ENCODE results near the gene LRRC23. TPM values are rescaled to one million over a fixed set of nuclear protein-coding genes. Genes with fewer than 3 reads are reported as not detected.

LRRC23 gene
- total and polyA plus RNA-seq, 2 experiments from 2014 or later, result 2.4 to 9.1 TPM

DNA sequence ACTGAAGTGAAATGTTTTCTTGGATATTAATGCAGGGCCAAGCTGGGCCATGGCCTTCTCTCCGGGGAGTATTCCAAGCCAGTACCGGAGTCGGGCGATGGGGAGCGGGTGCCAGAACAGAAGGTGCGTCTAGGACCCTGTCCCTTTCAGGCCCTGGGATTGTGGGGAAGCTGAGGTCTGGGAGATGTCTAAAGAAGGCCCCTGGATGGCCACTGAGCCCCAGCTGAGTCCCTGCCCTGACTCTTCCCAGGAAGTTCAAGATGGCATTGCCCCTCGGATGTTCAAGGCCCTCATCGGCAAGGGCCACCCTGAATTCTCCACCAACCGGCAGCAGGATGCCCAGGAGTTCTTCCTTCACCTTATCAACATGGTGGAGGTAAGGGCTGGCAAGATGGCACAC lies 44.5 kb upstream of the LRRC23 start:
- no peak for TF ChIP-seq NANOG (IDR thresholded peaks at IDR 0.05; ENCODE audit: borderline replicate concordance)
- TF ChIP-seq ZNF114 (CRISPR knock-in tag; IDR thresholded peaks at IDR 0.05), result no peak
- TF ChIP-seq JUNB (IDR thresholded peaks at IDR 0.05; ENCODE audit: unreplicated experiment), result no peak
- TF ChIP-seq, protein P1, sequence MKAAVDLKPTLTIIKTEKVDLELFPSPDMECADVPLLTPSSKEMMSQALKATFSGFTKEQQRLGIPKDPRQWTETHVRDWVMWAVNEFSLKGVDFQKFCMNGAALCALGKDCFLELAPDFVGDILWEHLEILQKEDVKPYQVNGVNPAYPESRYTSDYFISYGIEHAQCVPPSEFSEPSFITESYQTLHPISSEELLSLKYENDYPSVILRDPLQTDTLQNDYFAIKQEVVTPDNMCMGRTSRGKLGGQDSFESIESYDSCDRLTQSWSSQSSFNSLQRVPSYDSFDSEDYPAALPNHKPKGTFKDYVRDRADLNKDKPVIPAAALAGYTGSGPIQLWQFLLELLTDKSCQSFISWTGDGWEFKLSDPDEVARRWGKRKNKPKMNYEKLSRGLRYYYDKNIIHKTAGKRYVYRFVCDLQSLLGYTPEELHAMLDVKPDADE (IDR thresholded peaks at IDR 0.05), result no peak
- TF ChIP-seq, protein P2, sequence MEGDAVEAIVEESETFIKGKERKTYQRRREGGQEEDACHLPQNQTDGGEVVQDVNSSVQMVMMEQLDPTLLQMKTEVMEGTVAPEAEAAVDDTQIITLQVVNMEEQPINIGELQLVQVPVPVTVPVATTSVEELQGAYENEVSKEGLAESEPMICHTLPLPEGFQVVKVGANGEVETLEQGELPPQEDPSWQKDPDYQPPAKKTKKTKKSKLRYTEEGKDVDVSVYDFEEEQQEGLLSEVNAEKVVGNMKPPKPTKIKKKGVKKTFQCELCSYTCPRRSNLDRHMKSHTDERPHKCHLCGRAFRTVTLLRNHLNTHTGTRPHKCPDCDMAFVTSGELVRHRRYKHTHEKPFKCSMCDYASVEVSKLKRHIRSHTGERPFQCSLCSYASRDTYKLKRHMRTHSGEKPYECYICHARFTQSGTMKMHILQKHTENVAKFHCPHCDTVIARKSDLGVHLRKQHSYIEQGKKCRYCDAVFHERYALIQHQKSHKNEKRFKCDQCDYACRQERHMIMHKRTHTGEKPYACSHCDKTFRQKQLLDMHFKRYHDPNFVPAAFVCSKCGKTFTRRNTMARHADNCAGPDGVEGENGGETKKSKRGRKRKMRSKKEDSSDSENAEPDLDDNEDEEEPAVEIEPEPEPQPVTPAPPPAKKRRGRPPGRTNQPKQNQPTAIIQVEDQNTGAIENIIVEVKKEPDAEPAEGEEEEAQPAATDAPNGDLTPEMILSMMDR (conservative IDR thresholded peaks at IDR 0.05; ENCODE audit: low read depth in 2 of 2), result no peak
- no peak for TF ChIP-seq EZH2phosphoT487 (IDR thresholded peaks at IDR 0.05; ENCODE audit: unreplicated experiment)
- TF ChIP-seq, protein P3, sequence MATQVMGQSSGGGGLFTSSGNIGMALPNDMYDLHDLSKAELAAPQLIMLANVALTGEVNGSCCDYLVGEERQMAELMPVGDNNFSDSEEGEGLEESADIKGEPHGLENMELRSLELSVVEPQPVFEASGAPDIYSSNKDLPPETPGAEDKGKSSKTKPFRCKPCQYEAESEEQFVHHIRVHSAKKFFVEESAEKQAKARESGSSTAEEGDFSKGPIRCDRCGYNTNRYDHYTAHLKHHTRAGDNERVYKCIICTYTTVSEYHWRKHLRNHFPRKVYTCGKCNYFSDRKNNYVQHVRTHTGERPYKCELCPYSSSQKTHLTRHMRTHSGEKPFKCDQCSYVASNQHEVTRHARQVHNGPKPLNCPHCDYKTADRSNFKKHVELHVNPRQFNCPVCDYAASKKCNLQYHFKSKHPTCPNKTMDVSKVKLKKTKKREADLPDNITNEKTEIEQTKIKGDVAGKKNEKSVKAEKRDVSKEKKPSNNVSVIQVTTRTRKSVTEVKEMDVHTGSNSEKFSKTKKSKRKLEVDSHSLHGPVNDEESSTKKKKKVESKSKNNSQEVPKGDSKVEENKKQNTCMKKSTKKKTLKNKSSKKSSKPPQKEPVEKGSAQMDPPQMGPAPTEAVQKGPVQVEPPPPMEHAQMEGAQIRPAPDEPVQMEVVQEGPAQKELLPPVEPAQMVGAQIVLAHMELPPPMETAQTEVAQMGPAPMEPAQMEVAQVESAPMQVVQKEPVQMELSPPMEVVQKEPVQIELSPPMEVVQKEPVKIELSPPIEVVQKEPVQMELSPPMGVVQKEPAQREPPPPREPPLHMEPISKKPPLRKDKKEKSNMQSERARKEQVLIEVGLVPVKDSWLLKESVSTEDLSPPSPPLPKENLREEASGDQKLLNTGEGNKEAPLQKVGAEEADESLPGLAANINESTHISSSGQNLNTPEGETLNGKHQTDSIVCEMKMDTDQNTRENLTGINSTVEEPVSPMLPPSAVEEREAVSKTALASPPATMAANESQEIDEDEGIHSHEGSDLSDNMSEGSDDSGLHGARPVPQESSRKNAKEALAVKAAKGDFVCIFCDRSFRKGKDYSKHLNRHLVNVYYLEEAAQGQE (IDR thresholded peaks at IDR 0.05; ENCODE audit: unreplicated experiment), result no peak
- no peak for TF ChIP-seq POLR2AphosphoS5 (IDR thresholded peaks at IDR 0.05; ENCODE audit: low read depth)
- TF ChIP-seq, protein P4, sequence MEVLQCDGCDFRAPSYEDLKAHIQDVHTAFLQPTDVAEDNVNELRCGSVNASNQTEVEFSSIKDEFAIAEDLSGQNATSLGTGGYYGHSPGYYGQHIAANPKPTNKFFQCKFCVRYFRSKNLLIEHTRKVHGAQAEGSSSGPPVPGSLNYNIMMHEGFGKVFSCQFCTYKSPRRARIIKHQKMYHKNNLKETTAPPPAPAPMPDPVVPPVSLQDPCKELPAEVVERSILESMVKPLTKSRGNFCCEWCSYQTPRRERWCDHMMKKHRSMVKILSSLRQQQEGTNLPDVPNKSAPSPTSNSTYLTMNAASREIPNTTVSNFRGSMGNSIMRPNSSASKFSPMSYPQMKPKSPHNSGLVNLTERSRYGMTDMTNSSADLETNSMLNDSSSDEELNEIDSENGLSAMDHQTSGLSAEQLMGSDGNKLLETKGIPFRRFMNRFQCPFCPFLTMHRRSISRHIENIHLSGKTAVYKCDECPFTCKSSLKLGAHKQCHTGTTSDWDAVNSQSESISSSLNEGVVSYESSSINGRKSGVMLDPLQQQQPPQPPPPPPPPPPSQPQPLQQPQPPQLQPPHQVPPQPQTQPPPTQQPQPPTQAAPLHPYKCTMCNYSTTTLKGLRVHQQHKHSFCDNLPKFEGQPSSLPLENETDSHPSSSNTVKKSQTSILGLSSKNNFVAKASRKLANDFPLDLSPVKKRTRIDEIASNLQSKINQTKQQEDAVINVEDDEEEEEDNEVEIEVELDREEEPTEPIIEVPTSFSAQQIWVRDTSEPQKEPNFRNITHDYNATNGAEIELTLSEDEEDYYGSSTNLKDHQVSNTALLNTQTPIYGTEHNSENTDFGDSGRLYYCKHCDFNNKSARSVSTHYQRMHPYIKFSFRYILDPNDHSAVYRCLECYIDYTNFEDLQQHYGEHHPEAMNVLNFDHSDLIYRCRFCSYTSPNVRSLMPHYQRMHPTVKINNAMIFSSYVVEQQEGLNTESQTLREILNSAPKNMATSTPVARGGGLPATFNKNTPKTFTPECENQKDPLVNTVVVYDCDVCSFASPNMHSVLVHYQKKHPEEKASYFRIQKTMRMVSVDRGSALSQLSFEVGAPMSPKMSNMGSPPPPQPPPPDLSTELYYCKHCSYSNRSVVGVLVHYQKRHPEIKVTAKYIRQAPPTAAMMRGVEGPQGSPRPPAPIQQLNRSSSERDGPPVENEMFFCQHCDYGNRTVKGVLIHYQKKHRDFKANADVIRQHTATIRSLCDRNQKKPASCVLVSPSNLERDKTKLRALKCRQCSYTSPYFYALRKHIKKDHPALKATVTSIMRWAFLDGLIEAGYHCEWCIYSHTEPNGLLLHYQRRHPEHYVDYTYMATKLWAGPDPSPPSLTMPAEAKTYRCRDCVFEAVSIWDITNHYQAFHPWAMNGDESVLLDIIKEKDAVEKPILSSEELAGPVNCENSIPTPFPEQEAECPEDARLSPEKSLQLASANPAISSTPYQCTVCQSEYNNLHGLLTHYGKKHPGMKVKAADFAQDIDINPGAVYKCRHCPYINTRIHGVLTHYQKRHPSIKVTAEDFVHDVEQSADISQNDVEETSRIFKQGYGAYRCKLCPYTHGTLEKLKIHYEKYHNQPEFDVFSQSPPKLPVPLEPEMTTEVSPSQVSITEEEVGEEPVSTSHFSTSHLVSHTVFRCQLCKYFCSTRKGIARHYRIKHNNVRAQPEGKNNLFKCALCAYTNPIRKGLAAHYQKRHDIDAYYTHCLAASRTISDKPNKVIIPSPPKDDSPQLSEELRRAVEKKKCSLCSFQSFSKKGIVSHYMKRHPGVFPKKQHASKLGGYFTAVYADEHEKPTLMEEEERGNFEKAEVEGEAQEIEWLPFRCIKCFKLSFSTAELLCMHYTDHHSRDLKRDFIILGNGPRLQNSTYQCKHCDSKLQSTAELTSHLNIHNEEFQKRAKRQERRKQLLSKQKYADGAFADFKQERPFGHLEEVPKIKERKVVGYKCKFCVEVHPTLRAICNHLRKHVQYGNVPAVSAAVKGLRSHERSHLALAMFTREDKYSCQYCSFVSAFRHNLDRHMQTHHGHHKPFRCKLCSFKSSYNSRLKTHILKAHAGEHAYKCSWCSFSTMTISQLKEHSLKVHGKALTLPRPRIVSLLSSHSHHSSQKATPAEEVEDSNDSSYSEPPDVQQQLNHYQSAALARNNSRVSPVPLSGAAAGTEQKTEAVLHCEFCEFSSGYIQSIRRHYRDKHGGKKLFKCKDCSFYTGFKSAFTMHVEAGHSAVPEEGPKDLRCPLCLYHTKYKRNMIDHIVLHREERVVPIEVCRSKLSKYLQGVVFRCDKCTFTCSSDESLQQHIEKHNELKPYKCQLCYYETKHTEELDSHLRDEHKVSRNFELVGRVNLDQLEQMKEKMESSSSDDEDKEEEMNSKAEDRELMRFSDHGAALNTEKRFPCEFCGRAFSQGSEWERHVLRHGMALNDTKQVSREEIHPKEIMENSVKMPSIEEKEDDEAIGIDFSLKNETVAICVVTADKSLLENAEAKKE (CRISPR knock-in tag; IDR thresholded peaks at IDR 0.05), result no peak
- TF ChIP-seq STAT1 (IDR thresholded peaks at IDR 0.05; ENCODE audit: unreplicated experiment), result no peak
- no peak for TF ChIP-seq CREB1 (CRISPR knock-in tag; IDR thresholded peaks at IDR 0.05; ENCODE audit: low read depth)
- TF ChIP-seq EZH2 (IDR thresholded peaks at IDR 0.05; ENCODE audit: low read depth, unreplicated experiment), result no peak
- TF ChIP-seq ZNF331 (CRISPR knock-in tag; IDR thresholded peaks at IDR 0.05; ENCODE audit: low read depth), result no peak
- Histone ChIP-seq H3K36me3 (ENCODE audit: insufficient read depth) (peaks cover 27% of the 10 kb centered on the region), H2AFZ (no peak overlapping the region), H4K20me1 (replicated peaks; ENCODE audit: insufficient read depth) (no peaks in the 10 kb centered on the region; the same call in 1 of the 2 replicates), H3F3A (replicated peaks; ENCODE audit: low read depth) (no peaks in the 10 kb centered on the region; the same call in 1 of the 2 replicates), H3K4me2 (no peak overlapping the region), H3K4me3 (no peak overlapping the region), H3K27ac (ENCODE audit: low read depth) (no peak overlapping the region), H3K9me2 (ENCODE audit: insufficient read depth) (no peaks in the 10 kb centered on the region), H3K27me3 (ENCODE audit: insufficient read depth) (no peaks in the 10 kb centered on the region), H3K79me2 (replicated peaks; ENCODE audit: insufficient read depth) (peaks cover 5% of the 10 kb centered on the region), H3K4me1 (ENCODE audit: insufficient read depth) (no peaks in the 10 kb centered on the region)
- Mint-ChIP-seq H3K36me3 (ENCODE audit: low read depth) (peaks cover 87% of the 10 kb centered on the region), H3K4me3 (no peak overlapping the region), H3K9me3 (no peaks in the 10 kb centered on the region; the same call in 2 of the 3 replicates), H3K4me1 (peaks cover 1% of the 10 kb centered on the region; the same call in 2 of the 3 replicates), H3K27me3 (ENCODE audit: insufficient read depth, low read depth, poor library complexity) (peaks cover 5% of the 10 kb centered on the region), H3K27ac (no peak overlapping the region)
- ATAC-seq (no peak), DNase-seq (ENCODE audit: low spot score) (no peak)

Measured in GM23338 (cell line).